Measurements from ENCODE around the gene CELA3A.

DNA sequence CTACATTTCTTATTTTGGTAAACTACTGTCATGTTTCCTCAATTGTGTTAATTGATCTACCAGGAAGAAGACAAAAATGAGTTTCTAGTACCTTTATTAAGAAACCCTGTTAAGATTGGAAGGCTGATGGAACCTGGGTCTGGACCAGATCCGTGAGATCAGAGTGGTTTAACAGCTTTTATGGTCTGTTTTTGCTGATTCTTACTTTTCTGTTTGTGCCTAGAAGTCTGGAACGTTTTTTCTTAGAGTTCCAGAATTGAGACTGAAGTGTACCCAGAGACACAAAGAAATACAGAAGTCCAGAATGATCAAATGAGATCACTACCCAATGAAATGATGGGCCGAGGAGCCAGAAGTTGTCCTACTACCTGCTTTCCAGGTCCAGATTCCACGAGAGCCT, 28.6 kb downstream of the CELA3A start:
- TF ChIP-seq EZH2phosphoT487 (IDR thresholded peaks at IDR 0.05; ENCODE audit: borderline replicate concordance, low read depth, low read length), result no peak
- TF ChIP-seq, protein P1, sequence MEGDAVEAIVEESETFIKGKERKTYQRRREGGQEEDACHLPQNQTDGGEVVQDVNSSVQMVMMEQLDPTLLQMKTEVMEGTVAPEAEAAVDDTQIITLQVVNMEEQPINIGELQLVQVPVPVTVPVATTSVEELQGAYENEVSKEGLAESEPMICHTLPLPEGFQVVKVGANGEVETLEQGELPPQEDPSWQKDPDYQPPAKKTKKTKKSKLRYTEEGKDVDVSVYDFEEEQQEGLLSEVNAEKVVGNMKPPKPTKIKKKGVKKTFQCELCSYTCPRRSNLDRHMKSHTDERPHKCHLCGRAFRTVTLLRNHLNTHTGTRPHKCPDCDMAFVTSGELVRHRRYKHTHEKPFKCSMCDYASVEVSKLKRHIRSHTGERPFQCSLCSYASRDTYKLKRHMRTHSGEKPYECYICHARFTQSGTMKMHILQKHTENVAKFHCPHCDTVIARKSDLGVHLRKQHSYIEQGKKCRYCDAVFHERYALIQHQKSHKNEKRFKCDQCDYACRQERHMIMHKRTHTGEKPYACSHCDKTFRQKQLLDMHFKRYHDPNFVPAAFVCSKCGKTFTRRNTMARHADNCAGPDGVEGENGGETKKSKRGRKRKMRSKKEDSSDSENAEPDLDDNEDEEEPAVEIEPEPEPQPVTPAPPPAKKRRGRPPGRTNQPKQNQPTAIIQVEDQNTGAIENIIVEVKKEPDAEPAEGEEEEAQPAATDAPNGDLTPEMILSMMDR (conservative IDR thresholded peaks at IDR 0.05; ENCODE audit: low read length), result no peak
